Measurements from ENCODE around the gene ARID5A.
"Not testable (repeated sequence)": the region's sequence is repeated elsewhere in the genome, so short reads cannot be mapped to it uniquely, and the experiment has no call there.

ARID5A gene, protein sequence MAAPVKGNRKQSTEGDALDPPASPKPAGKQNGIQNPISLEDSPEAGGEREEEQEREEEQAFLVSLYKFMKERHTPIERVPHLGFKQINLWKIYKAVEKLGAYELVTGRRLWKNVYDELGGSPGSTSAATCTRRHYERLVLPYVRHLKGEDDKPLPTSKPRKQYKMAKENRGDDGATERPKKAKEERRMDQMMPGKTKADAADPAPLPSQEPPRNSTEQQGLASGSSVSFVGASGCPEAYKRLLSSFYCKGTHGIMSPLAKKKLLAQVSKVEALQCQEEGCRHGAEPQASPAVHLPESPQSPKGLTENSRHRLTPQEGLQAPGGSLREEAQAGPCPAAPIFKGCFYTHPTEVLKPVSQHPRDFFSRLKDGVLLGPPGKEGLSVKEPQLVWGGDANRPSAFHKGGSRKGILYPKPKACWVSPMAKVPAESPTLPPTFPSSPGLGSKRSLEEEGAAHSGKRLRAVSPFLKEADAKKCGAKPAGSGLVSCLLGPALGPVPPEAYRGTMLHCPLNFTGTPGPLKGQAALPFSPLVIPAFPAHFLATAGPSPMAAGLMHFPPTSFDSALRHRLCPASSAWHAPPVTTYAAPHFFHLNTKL

GRCh38 chr2:96536445-96537065, at the start of gene ARID5A:
TSS of gene ARID5A (plus strand) at chr2:96536752. CDS start at chr2:96536827, 75 bp downstream.
- DNase-seq (ENCODE audit: low read depth) = peak; percentile 85

- DNase-seq (ENCODE audit: low read depth) = no peak
Measured at GRCh38 chr2:96489261-96489660, 47.3 kb upstream of the ARID5A start.

- no peak for DNase-seq (ENCODE audit: low read depth)
Measured at GRCh38 chr2:96489663-96490062, 46.9 kb upstream of the ARID5A start.

DNA sequence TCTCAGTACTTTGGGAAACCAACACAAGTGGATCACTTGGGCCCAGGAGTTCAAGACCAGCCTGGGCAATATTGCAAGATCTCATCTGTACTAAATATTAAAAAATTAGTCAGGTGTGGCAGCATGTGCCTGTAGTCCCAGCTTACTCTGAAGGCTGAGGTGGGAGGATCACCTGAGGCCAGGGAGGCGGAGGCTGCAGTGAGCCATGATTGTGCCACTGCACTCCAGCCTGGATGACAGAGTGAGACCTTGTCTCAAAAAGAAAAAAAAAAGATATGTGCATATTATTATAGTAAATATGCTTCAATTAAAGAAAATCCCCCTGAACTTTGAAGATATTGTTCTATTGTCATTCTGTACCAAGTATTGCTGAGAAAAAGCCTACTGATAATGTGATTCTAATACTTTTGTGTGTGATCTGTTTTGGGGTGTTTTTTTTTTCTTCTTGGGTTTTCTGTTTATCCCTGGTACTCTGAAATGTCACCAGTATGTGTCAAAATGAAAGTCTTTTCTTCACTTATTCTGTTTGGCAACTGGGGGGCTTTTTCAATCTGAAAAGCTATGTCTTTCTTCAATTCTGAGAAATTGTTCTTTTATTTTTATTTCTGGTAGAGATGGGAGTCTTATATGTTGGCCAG, 44.6 kb upstream of the ARID5A start:
- DNase-seq (ENCODE audit: low read depth) = no peak

DNA sequence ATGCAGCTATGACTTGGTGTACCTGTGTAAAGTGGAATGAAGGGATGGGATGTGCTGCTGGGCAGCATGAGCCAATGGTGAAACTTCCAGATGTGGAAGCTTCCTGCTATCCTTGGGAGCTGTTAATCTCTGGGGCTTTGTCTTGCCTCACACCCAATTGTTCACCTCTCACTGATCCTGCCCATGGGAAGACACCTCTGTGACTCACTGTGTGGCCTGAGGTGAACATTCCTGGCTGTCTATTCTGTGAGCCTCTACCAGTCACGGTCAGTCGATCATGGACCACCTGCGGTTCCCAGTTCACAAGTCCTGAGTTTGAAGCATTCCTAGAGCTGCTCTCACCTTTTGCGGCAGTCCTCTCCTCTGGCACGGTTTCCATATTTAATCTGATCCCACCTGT, 43.5 kb upstream of the ARID5A start:
- no peak for DNase-seq (ENCODE audit: low read depth)

GRCh38 chr2:96494188-96494587, 42.4 kb upstream of the ARID5A start:
- DNase-seq (ENCODE audit: low read depth) = no peak

DNA sequence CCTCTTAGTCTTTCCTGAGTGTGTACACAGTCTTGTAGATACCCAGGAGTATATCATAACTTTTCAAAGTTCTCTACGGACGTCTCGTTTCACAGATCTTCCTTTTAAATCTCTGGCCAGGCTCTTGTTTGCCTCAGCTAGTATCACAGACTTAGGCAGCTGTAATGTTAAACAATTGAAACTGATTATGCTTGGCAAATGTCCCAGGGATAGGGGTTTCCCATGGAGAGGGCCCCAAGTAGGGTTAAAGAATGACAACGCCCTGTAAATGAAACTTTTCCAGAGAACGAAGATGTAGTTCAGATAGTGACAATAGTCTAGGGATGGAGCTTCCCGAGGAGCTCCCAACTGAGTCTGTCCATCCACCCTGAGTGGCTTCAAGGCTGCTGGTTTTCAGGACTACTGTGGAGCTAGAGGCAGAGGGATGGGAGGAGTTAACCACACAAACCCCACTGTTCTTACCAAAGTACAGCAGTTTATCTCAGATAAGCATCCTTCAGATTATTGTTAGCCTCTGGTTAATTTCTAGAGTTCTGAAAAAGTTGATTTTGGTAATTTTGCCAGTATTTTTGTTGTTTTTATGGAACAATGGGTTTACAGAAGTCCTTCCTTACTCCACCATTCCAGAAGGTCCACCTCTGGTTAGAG, 40.4 kb upstream of the ARID5A start:
- no peak for DNase-seq (ENCODE audit: low read depth)

GRCh38 chr2:96498021-96498431, 38.5 kb upstream of the ARID5A start:
- DNase-seq (ENCODE audit: low read depth) = no peak

- DNase-seq (ENCODE audit: low read depth) = not testable (repeated sequence)
Measured at GRCh38 chr2:96498611-96499010, 37.9 kb upstream of the ARID5A start.

GRCh38 chr2:96499061-96499960, 37.2 kb upstream of the ARID5A start:
- DNase-seq (ENCODE audit: low read depth) = no peak

GRCh38 chr2:96500385-96501066, 36.0 kb upstream of the ARID5A start:
- DNase-seq (ENCODE audit: low read depth) = no peak

DNA sequence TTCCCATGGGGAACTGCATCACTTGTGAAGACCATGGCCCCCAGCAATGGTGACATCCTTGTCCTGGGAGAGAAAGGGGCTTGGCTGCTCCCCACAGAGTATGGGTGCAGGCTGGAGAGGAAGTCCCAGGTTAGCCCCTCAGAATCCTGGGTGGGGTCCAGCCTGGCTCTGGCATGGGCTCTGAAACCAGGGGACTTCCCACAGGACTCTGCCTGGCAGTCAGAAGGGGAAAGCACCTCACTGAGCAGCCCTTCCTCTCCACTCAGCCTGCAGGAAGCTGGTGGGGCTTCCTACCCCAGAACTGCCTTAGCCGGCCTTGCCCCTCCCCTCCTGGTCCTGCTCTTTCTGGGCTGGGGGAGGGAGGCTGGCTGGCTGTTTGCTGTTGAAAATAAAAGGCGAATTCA, 35.1 kb upstream of the ARID5A start:
- no peak for DNase-seq (ENCODE audit: low read depth)

- DNase-seq (ENCODE audit: low read depth) = no peak
Measured at GRCh38 chr2:96501886-96502810, 34.4 kb upstream of the ARID5A start.

DNA sequence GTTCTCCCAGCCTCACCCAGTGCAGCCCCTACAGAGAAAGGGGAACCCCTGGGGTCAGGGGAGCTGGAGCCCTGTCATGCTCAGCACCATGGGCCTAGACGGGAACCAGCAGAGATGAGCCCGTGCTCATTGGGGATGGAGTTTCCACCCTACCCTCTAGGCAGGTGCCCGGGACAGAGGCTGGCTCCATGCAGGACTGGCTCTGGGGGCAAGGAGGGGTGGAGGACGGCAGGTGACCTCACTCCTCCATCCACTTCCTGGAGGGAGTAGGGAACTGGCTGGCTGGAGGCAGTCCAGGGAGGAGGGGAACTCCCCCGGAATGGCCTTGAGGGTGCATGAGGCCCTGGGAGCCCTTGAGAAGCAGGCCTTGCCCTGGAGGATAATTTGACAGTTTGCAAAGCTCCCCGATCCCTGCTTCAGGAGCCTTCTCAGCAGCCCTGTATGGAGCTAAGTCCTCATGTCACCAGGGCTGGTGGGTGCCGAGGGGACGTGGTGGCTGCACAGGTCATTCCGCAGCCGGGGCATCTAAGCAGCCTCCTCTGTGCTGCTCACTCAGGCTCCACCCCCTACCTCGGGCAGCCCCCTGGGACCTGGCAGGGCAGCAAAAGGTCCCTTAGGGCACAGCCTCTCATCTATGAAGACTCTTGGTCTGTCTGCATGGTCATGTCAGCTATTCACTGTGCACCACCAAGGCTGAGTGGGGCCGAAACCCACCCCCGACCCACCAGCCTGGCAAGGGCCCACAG, 33.5 kb upstream of the ARID5A start:
- no peak for DNase-seq (ENCODE audit: low read depth)

DNA sequence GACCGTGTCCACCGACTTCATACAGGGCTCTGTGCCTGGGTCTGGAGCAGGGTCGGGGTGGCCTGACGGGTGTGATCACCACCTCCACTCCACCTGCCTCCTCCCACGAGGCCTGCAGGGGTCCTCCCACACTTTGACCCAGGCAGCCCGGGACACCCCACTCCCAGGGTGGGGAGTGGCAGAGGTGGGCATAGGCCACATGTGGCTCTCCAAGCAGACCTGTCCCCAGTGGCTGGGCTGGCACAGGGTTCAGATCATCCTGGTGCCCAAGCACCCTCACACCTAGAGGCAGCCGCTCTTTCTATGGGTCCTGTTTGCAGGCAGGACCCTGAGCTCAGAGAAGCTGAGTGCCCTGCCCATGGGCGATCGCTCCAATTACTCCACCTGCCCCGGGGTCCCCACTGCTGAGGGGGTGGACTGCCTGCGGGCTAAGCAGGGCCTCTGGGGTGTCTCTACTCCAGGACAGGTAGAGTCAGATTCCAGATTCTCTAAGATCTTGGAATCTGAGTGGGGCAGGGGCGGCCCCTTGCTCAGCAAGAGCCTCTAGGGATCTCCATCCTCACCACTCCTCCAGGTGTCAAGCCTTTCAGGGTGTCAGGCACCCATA, 32.8 kb upstream of the ARID5A start:
- DNase-seq (ENCODE audit: low read depth) = no peak

DNA sequence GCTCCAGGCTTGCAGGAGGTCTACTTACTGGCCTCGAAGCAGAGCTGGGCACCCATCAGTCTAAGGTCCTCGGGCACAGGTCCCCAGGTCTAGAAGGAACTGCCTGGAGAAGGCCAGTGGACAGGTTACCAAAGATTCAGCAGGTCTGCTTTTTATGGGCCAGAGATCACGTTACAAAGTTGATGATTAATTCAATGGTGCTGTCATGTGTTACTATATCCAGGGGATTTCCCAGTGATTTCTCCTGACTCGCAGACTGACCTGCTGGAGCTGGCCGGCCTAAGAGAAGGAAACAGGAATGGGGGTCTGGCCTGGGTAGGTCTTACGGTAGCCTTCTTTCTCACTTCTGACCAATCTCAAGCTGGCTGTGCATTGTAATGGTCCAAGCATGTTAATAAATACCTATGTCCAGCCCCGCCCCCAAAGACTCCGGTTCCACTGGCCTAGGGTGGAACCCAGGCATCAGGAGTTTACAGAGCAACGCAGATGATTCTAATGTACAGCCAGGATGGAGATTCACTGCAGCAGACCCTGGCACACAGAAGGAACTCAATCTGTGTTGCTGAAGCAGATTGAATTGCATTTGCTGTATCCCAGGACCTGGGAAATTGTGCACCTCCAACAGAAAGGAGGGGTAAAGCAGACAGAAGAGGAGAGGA, 31.2 kb upstream of the ARID5A start, which contains the start of gene NEURL3:
NEURL3 (minus strand) TSS at position 127 of the 659 bp plus-strand sequence; CDS start at position 56, 71 bp downstream.
- DNase-seq (ENCODE audit: low read depth) = no peak

Measured in stimulated activated CD8-positive, alpha-beta memory T cell treated with anti-CD3 and anti-CD28 coated beads, Interleukin-12 subunit alpha, Interleukin-12 subunit beta, amount 100 ng/mL, for 1 hour (primary cell).